CD4-positive, alpha-beta T cell treated with Interleukin-12 subunit alpha and Interleukin-12 subunit beta, for 1 hour (primary cell): ENCODE data around the gene LILRB1.
A peak's percentile ranks its signal among the peaks of the same experiment; 100 is the strongest.
"Not testable (repeated sequence)": the region's sequence is repeated elsewhere in the genome, so short reads cannot be mapped to it uniquely, and the experiment has no call there.

Experiments
- DNase-seq: peaks from one replicate; pipeline ENCODE4 v3.0.0-alpha.2; 2020

Gene LILRB1

DNA sequence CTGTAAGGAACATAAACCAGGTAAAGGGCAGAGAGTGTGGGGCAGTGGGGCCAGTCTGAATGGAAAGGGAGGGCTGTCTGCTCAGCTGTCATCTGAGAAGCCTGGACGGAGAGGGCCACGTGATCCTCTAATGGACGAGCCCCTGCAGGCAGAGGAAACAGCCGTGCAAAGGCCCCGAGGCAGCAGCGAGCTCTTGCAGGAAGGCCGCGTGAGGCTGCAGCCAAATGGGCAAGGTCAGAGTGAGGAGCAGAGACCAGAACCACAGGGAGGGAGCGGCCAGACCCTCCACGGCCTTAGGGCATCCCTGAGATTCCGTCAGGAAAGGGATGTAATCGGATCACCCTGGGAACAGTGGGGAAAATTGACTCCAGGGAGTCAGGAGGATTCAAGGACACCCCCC is 36.9 kb downstream of the LILRB1 start:
- no peak for DNase-seq

DNA sequence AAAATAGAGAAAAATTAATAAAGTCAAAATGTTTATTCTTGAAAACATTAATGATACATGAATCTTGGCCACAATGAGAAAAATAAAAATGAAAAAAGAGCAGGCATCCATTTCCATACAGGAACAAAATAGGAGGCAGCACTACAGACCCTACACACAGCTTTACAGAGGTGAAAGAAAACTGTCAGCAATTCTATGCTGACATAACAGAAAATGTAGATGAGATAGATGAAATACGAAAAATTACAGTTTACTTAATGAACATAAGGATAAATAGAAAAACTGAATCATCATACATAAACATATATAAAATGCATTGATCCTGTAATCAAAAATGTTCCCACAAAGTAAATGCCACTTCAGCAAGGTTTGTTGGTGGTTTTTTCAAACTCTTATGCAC is 38.1 kb downstream of the LILRB1 start:
- no peak for DNase-seq

DNA sequence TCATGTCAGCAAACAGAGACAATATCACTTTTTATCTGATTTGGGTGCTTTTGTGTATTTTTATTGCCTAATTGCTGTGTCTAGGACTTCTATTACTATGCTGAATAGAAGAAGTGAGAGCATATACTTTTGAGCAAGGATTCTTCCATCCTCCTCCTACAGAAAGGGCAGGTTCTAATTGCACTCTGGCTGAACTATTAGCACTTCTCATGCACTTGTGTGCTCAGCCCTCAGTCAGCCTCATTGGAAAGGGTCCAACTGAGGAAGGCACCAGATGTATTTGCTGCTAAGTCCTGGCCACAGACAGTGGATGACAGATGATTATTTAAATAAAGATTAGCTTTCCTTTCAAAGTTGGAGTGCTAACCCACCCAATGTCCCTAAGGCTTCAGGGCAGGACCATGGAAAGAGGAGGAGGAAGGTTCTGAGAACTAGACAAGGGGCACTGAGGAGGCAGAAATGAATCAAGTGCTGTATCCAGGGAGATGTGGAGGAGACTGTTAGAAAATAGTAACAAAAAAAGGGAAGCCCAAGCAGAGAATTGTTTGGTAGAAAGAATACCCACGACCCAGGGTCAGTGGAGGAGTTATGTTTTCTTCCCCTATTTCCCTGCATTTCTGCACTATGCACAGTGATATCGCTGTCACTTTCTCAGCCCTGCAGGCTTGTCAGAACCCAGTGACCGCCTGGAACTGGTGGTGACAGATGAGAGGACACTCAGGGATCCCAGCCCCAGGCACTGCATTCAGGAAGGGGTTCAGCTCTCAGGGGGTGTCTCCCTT is 40.5 kb downstream of the LILRB1 start:
- no peak for DNase-seq

DNA sequence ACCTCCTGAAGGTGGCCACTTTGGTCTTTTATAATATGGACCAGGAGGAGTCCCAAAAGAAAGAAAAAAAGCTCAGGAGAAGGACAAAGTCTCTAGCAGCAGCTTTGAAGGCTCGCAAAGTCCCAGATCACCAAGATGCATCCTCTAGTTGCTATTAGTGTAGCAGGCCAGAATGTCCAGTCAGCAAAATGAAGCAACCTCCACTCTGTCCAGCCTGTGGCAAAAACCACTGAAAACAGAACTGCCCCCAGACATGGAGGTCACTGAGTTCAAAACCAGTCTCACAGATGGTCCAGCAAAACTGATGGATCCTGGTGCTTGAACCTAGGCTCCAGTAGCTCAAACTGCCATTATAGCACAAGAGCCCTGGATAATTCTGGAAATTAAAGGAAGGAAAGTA is 42.9 kb downstream of the LILRB1 start:
- DNase-seq = no peak

DNA sequence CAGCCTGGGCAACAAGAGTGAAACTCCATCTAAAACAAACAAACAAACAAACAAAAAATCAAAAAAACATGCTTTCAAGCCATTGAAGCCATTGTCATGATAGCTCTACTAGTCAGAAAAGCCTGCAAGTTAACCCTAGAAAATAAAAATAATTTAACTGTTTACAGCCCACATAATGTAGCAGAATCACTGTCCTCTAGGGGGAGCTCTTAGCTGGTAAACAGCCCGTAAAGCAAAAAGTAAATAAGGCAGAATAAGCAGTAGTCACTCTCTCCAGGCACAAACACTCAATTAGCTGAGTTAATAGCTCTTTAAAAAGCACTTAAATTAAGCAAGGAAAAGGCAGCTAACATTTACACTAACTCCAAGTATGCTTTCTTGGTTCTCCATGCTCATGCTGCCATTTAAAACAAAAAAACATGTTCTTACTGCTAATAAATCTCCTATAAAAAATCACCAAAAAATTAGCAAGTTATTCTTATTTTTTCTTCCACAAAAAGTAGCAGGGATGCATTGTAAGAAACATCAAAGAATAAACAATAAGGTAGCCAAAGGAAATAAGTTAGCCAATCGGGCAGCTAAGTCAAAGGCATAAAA is 43.8 kb downstream of the LILRB1 start:
- DNase-seq = peak; percentile 34

DNA sequence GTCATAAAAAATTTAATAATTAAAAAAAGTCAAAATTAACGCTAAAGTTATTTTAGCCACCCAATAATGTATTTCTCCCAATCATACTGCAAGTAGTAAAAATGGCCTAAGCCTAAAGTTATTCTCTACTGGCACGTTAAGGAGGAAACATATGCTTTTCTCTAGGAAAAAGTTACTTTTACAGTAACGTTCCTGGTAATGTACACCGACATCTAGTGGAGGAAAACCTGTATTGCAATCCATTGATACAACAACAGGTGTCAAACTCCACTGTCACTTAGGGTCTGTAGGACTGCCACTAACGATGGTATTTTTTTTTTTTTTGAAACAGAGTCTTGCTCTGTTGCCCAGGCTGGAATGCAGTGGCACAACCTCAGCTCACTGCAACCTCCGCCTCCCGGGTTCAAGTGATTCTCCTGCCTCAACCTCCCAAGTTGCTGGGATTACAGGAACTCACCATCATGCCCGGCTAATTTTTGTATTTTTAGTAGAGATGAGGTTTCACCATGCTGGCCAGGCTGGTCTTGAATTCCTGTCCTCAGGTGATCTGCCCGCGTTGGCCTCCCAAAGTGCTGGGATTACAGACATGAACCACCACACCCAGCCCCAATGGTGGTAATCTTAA is 46.0 kb downstream of the LILRB1 start:
- DNase-seq = peak; percentile 45

DNA sequence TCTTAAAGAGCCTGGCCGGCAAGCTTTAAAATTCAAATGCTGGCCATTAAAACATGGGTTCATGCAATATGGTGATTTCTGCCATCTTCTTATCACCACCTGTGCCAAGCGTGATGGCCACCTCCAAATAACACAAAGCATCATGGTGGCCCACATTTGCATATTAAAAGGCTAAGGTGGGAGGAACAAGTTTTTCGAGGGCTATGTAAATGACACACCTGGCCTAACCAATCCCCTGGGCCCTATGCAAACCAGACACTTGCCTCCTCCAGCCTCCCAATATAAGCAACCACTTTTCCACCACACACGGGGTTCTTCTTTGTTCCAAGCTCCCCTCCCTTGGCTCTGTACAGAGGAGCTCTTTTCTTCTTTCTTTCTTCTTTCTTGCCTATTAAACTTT is 46.9 kb downstream of the LILRB1 start:
- no peak for DNase-seq

DNA sequence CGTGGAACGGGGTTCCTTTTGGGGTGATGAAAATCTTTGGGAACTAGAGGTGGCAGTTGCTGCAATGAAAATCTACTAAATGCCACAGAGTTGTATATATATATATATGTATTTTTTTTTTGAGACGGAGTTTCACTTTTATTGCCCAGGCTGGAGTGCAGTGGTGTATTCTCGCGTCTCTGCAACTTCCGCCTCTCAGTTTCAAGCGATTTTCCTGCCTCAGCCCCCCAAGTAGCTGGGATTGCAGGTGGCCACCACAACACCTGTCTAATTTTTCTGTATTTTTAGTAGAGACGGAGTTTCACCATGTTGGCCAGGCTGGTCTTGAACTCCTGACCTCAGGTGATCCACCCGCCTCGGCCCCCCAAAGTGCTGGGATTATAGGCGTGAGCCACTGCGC is 51.3 kb downstream of the LILRB1 start:
- not testable (repeated sequence) for DNase-seq

DNA sequence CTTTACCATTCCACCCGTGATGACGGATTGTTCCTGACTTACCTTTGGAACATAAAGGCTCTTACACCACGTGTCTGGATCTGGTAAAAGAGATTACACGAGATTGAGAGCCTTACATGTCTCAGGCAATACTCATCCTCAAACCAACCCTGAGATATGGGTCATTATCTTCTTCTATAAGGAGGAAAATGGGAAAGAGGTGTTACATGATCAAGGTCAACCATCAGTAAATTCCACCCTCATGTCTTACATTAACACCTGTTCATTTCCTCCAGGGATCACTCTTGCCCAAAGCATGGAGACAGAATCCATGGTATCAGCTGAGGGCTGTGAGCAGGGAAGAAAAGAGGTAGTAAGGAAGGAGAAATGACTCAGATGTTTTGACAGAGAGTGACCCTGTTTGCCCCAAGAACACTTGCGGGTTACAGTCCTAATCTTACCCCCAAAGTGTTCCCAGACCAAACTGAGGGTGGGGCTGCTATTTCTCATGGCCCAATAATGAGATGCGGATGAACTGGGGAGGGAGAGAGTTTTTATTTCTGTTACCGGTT is 52.1 kb downstream of the LILRB1 start:
- DNase-seq = no peak

DNA sequence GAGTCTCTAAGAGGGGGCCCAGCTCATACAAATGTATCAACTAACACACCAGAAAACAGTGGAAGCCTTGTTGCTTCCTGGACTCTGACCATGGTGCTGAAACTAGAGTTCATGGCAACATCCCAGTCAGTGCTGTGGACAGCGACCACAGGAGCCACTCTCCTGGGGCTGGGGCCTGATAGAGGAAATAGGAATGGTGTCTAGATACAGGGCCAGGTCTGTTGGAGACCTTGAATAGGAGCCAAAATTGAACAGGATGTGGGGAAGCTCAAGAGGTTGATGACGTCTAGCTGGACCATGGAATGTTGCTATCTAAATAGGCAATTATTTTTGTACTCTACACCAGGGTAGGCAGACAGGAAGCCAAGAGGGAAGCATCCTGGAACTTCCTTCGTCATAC is 54.2 kb downstream of the LILRB1 start:
- DNase-seq = no peak
